ENCODE results near the gene ADGRA1. TPM values are rescaled to one million over a fixed set of nuclear protein-coding genes. Genes with fewer than 3 reads are reported as not detected.
A peak's percentile ranks its signal among the peaks of the same experiment; 100 is the strongest.

ADGRA1 gene
- total RNA-seq, 1 donor from 2014 or later = under 0.01 TPM

DNA sequence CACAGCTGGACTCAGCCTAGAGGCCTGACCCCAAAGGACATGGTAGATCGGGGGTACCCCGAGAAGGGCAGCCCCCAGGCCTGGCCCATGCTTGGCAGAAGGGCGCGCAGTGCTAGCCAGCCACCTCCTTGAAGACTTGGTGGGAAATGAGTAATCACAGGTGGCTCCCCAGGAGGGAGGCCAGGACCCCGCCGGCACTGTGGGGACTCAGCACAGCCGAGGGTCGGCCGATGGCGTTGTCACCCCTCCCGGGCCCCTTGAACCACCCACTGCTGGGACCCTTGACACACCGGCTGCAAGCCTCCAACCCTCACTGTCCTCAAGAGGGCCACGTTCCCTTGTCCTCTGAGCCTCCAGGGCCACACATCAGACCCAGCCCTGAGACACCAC is 27.7 kb downstream of the ADGRA1 start:
- Histone ChIP-seq H3K27ac (ENCODE audit: low read depth, low read length) (no peak overlapping the region), H3K4me3 (ENCODE audit: low read length in 3 of 3) (no peak overlapping the region), H3K9me3 (ENCODE audit: control insufficient read depth in 3 of 3, low read length in 3 of 3) (peaks cover 0 to 3% (median 0%) of the 10 kb centered on the region in 3 donors), H3K36me3 (ENCODE audit: control insufficient read depth in 3 of 3, insufficient read depth in 3 of 3, low read length in 3 of 3) (no peaks in the 10 kb centered on the region), H3K9ac (ENCODE audit: low read depth in 1 of 3, low read length in 3 of 3) (no peak overlapping the region), H3K27me3 (ENCODE audit: control insufficient read depth in 3 of 3, insufficient read depth in 3 of 3, low read length in 3 of 3) (no peaks in the 10 kb centered on the region), H3K4me1 (ENCODE audit: control insufficient read depth in 3 of 3, insufficient read depth in 3 of 3, low read length in 3 of 3) (peaks cover 13 to 28% (median 22%) of the 10 kb centered on the region in 3 donors)

DNA sequence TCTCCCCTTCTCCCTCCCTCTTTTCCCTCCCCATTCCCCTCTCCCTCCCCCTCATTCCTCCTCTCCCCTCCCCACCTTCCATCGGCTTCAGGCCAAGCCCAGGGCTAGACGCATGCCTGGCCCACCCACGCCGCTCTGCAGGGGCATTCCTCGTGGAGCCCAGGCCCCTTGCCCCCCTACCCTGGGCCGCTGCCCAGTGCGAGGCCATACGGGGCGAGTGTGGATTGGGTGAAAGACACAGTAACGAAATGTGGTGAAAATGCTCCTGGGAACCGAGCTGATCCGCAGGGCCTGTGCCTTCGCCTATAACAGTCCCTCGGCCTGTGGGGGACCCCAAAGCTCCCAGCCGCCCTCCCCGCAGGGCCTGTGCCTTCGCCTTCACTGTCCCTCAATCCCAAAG is 28.3 kb downstream of the ADGRA1 start:
- H3K27me3 ChIP-seq (ENCODE audit: control insufficient read depth in 3 of 3, insufficient read depth in 3 of 3, low read length in 3 of 3) = peaks cover 0 to under 1% (median 0%) of the 10 kb centered on the region in 3 donors
- peaks cover 13 to 23% (median 17%) of the 10 kb centered on the region in 3 donors for H3K4me1 ChIP-seq (ENCODE audit: control insufficient read depth in 3 of 3, insufficient read depth in 3 of 3, low read length in 3 of 3)
- H3K27ac ChIP-seq (ENCODE audit: low read depth, low read length) = no peak overlapping the region
- no peak overlapping the region for H3K9ac ChIP-seq (ENCODE audit: low read depth in 1 of 3, low read length in 3 of 3)
- no peak overlapping the region for H3K4me3 ChIP-seq (ENCODE audit: low read length in 3 of 3)
- H3K9me3 ChIP-seq (ENCODE audit: control insufficient read depth in 3 of 3, low read length in 3 of 3) = peaks cover 0 to 3% (median 0%) of the 10 kb centered on the region in 3 donors
- H3K36me3 ChIP-seq (ENCODE audit: control insufficient read depth in 3 of 3, insufficient read depth in 3 of 3, low read length in 3 of 3) = no peaks in the 10 kb centered on the region

DNA sequence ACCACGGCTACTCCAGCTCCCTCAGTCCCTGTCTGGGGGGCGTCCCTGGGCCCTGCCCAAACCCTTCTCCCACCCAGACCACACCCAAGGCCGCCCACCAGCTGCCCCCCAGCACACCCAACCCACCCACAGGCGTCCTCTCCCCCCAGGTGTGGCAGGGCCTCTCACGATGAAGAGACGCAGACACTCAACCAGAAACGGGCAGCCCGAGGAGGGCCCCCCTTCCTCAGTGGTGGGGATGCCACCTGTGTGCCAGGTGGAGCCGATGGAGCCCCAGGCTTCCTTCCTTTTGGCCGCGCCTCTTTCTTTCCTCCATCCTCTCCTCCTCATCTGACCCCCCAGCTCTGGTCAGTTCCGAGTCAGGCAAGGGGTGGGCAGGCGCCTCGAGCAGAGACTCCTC is 28.7 kb downstream of the ADGRA1 start:
- H3K27ac ChIP-seq (ENCODE audit: low read depth, low read length) = peak overlapping the region; percentile 89
- H3K36me3 ChIP-seq (ENCODE audit: control insufficient read depth in 3 of 3, insufficient read depth in 3 of 3, low read length in 3 of 3) = peaks cover 0 to 2% (median 0%) of the 10 kb centered on the region in 3 donors
- peaks cover 0 to 4% (median 0%) of the 10 kb centered on the region in 3 donors for H3K27me3 ChIP-seq (ENCODE audit: control insufficient read depth in 3 of 3, insufficient read depth in 3 of 3, low read length in 3 of 3)
- no peak overlapping the region for H3K4me3 ChIP-seq (ENCODE audit: low read length in 3 of 3)
- no peak overlapping the region for H3K9ac ChIP-seq (ENCODE audit: low read depth in 1 of 3, low read length in 3 of 3)
- peaks cover 0 to 3% (median 0%) of the 10 kb centered on the region in 3 donors for H3K9me3 ChIP-seq (ENCODE audit: control insufficient read depth in 3 of 3, low read length in 3 of 3)
- peaks cover 13 to 22% (median 17%) of the 10 kb centered on the region in 3 donors for H3K4me1 ChIP-seq (ENCODE audit: control insufficient read depth in 3 of 3, insufficient read depth in 3 of 3, low read length in 3 of 3)

DNA sequence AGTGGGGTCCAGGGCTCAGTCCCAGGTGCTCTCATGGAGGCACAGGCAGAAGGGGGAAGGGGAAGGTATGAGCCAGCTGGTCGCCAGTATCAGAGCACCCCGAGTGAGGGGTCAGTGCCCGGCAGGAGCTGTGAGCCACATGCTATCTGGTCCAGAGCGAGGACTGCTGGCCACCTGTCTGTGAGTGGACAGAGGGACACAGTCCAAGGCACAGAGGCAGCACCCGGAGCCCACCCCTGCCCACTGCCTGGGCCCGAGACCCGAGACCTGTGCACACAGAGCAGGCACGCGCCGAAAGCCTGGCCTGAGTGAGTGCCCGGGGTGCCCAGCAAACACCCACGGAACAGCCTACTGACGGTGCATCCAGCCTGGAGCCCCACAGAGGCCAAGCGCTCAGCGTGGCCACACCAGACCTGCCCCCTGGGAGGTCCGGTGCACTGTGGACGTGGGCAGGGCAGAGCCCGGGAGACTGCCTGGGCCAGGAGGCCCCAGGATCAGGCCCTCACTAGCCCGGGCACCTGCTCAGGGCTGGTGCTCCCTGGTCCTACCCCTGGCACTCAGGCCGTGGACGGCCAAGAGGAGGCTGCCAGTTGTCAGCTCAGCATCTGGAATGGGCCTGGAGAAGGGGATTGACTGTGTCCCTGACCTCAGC is 29.4 kb downstream of the ADGRA1 start:
- H3K27ac ChIP-seq (ENCODE audit: low read depth, low read length) = peak overlapping the region; percentile 89
- H3K27me3 ChIP-seq (ENCODE audit: control insufficient read depth in 3 of 3, insufficient read depth in 3 of 3, low read length in 3 of 3) = peaks cover 0 to 4% (median 0%) of the 10 kb centered on the region in 3 donors
- H3K36me3 ChIP-seq (ENCODE audit: control insufficient read depth in 3 of 3, insufficient read depth in 3 of 3, low read length in 3 of 3) = peaks cover 0 to 2% (median 0%) of the 10 kb centered on the region in 3 donors
- H3K4me3 ChIP-seq (ENCODE audit: low read length in 3 of 3) = peak overlapping the region in 1 of 3 donors; percentile 22
- peak overlapping the region in 2 of 3 donors; percentile 57 to 68 for H3K9ac ChIP-seq (ENCODE audit: low read depth in 1 of 3, low read length in 3 of 3)
- peaks cover 0 to 3% (median 0%) of the 10 kb centered on the region in 3 donors for H3K9me3 ChIP-seq (ENCODE audit: control insufficient read depth in 3 of 3, low read length in 3 of 3)
- peaks cover 13 to 22% (median 17%) of the 10 kb centered on the region in 3 donors for H3K4me1 ChIP-seq (ENCODE audit: control insufficient read depth in 3 of 3, insufficient read depth in 3 of 3, low read length in 3 of 3)

DNA sequence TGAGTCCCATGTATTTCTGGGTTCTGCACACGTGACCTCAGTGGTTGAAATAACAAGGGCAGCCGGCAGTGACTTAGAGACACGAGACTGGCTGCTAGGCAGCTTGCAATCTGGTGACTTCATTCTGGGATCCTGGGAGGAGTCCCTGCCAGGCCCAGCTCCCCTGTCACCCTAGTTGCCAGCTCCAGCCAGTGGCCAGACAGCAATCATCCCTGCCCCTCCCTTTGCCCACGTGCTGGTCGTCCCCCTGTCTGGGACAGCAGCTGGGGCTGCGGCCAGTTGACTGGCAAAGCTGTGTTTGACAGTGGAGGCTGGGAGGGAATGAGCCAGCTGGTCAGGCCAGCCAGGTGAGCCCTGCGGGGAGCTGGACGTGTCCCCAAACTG is 30.0 kb downstream of the ADGRA1 start:
- Histone ChIP-seq H3K27me3 (ENCODE audit: control insufficient read depth in 3 of 3, insufficient read depth in 3 of 3, low read length in 3 of 3) (peaks cover 0 to 4% (median 0%) of the 10 kb centered on the region in 3 donors), H3K27ac (ENCODE audit: low read depth, low read length) (peak overlapping the region; percentile 89), H3K9me3 (ENCODE audit: control insufficient read depth in 3 of 3, low read length in 3 of 3) (peaks cover 0 to 3% (median 0%) of the 10 kb centered on the region in 3 donors), H3K9ac (ENCODE audit: low read depth in 1 of 3, low read length in 3 of 3) (peak overlapping the region in 2 of 3 donors; percentile 33), H3K4me1 (ENCODE audit: control insufficient read depth in 3 of 3, insufficient read depth in 3 of 3, low read length in 3 of 3) (peaks cover 13 to 22% (median 17%) of the 10 kb centered on the region in 3 donors), H3K36me3 (ENCODE audit: control insufficient read depth in 3 of 3, insufficient read depth in 3 of 3, low read length in 3 of 3) (peaks cover 0 to 2% (median 0%) of the 10 kb centered on the region in 3 donors), H3K4me3 (ENCODE audit: low read length in 3 of 3) (no peak overlapping the region)

DNA sequence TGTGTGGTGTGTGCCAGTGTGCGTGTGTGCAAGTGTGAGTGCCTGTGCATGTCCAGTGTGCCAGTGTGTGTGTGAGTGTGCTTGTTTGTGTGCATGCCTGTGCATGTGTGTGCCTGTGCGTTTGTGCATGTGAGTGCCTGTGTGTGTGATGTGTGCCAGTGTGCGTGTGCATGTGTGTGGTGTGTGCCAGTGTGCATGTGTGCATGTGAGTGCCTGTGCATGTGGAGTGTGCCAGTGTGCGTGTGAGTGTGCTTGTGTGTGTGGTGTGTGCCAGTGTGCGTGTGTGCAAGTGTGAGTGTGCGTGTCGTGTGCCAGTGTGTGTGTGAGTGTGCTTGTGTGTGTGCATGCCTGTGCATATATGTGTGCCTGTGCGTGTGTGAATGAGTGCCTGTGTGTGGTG is 33.8 kb downstream of the ADGRA1 start:
- Histone ChIP-seq H3K27me3 (ENCODE audit: control insufficient read depth in 3 of 3, insufficient read depth in 3 of 3, low read length in 3 of 3) (peaks cover 5 to 18% (median 12%) of the 10 kb centered on the region in 3 donors), H3K4me3 (ENCODE audit: low read length in 3 of 3) (no peak overlapping the region), H3K27ac (ENCODE audit: low read depth, low read length) (no peak overlapping the region), H3K36me3 (ENCODE audit: control insufficient read depth in 3 of 3, insufficient read depth in 3 of 3, low read length in 3 of 3) (peaks cover 0 to 2% (median 0%) of the 10 kb centered on the region in 3 donors), H3K4me1 (ENCODE audit: control insufficient read depth in 3 of 3, insufficient read depth in 3 of 3, low read length in 3 of 3) (peaks cover 13 to 18% (median 15%) of the 10 kb centered on the region in 3 donors), H3K9ac (ENCODE audit: low read depth in 1 of 3, low read length in 3 of 3) (no peak overlapping the region), H3K9me3 (ENCODE audit: control insufficient read depth in 3 of 3, low read length in 3 of 3) (peaks cover 0 to 3% (median 0%) of the 10 kb centered on the region in 3 donors)

DNA sequence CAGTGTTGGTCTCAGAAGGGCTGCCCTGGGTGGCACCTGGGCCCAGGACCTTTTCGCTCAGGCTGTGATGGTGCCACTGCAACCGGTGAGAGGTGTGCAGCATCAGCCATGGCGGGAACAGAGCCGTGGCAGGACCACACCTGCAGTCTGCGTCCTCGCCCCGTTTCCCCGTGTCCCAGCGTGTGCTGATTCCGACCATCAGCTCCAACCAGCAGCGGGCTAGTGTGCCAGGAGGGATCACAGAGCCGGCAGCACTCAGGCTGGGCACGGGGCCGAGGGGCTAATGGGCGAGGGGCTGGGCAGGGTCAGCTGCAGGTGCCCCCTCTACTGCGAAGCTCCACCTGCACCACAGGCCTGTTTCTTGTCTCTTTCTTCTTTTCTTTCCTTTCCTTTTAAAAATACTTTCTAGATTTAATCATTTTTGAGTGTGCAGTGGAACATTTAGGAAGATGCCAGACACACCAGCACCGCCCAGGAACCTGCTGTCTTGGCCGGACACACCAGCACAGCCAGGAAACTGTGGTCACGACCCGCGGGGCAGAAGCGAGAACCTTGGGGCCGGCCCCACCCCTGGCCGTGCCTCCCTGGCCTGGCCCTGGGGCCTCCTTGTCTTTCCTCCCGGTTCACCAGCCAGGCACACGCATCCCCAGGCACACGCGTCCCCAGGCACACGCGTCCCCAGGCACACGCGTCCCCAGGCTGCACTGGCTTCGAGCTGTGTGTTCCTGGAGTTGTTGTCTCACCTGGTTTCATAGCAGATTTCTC is 34.6 kb downstream of the ADGRA1 start:
- no peak overlapping the region for H3K9ac ChIP-seq (ENCODE audit: low read depth in 1 of 3, low read length in 3 of 3)
- H3K27me3 ChIP-seq (ENCODE audit: control insufficient read depth in 3 of 3, insufficient read depth in 3 of 3, low read length in 3 of 3) = peaks cover 5 to 21% (median 12%) of the 10 kb centered on the region in 3 donors
- H3K36me3 ChIP-seq (ENCODE audit: control insufficient read depth in 3 of 3, insufficient read depth in 3 of 3, low read length in 3 of 3) = peaks cover 0 to 2% (median 0%) of the 10 kb centered on the region in 3 donors
- H3K9me3 ChIP-seq (ENCODE audit: control insufficient read depth in 3 of 3, low read length in 3 of 3) = peaks cover 0 to 3% (median 0%) of the 10 kb centered on the region in 3 donors
- no peak overlapping the region for H3K27ac ChIP-seq (ENCODE audit: low read depth, low read length)
- H3K4me3 ChIP-seq (ENCODE audit: low read length in 3 of 3) = no peak overlapping the region
- peaks cover 4 to 10% (median 7%) of the 10 kb centered on the region in 3 donors for H3K4me1 ChIP-seq (ENCODE audit: control insufficient read depth in 3 of 3, insufficient read depth in 3 of 3, low read length in 3 of 3)

DNA sequence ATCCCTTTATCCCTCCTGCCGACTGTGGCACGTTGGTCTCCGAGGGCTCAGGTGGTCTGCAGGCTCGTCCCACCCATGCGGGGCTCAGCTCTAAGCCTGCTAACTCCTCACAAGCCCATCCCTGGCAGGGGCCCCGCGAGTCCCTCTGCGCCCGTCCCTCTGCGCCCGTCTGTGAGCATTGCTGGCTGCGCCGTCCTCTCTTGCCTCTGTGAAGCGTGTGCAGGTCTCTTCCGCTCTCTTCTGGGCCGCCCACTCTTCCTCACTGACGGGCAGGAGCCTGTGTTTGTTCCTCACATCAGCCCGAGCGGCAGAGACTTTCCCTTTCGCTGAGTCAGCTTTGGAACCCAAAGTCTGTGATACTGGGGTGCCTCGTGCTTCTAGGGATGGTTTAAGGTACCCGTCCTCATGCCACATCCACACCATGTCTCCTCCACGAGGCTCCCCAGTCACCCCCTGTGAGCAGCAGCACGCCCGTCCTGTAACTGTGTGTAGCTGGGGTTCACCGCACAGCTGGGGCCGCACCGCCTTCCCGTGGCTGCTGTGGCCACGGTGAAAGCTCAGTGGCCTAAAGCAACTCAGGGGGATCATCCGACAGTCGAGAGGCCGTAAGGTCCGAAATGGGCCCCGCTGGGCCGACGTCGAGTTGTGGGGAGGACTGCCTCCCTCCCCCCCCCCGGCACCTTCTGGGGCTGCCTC is 35.5 kb downstream of the ADGRA1 start:
- Histone ChIP-seq H3K27me3 (ENCODE audit: control insufficient read depth in 3 of 3, insufficient read depth in 3 of 3, low read length in 3 of 3) (peaks cover 5 to 21% (median 12%) of the 10 kb centered on the region in 3 donors), H3K4me1 (ENCODE audit: control insufficient read depth in 3 of 3, insufficient read depth in 3 of 3, low read length in 3 of 3) (peaks cover 0 to 4% (median 1%) of the 10 kb centered on the region in 3 donors), H3K36me3 (ENCODE audit: control insufficient read depth in 3 of 3, insufficient read depth in 3 of 3, low read length in 3 of 3) (peaks cover 0 to 2% (median 0%) of the 10 kb centered on the region in 3 donors), H3K4me3 (ENCODE audit: low read length in 3 of 3) (no peak overlapping the region), H3K27ac (ENCODE audit: low read depth, low read length) (no peak overlapping the region), H3K9ac (ENCODE audit: low read depth in 1 of 3, low read length in 3 of 3) (no peak overlapping the region), H3K9me3 (ENCODE audit: control insufficient read depth in 3 of 3, low read length in 3 of 3) (peaks cover 0 to 3% (median 0%) of the 10 kb centered on the region in 3 donors)

DNA sequence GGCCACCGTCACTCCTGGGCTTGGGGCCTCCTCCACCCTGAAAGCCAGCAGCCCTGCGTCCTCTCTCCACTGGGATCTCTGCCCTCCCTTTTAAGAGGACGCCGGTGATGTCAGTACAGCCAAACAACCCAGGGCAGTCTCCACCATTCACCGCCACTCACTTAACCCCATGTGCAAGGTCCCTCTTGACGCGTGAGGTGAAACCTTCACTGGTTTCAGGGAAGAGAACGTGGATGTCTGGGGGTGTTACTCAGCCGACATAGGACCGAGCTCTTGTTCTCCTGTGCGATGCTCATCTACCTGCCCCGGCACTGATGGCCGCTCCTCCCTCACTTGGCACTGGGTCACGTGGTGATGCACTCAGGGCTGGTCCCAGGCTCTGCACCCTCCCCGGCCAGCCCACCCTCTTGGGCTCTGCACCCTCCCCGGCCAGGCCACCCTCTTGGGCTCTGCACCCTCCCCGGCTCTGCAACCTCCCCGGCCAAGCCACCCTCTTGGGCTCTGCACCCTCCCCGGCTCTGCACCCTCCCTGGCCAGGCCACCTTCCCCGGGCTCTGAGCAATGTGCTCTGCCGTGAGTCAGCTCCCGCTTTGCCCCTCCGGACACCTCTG is 36.1 kb downstream of the ADGRA1 start:
- H3K9me3 ChIP-seq (ENCODE audit: control insufficient read depth in 3 of 3, low read length in 3 of 3) = peaks cover 0 to 2% (median 0%) of the 10 kb centered on the region in 3 donors
- peaks cover 0 to 2% (median 0%) of the 10 kb centered on the region in 3 donors for H3K36me3 ChIP-seq (ENCODE audit: control insufficient read depth in 3 of 3, insufficient read depth in 3 of 3, low read length in 3 of 3)
- H3K27me3 ChIP-seq (ENCODE audit: control insufficient read depth in 3 of 3, insufficient read depth in 3 of 3, low read length in 3 of 3) = peaks cover 5 to 21% (median 12%) of the 10 kb centered on the region in 3 donors
- peaks cover 0 to 2% (median 0%) of the 10 kb centered on the region in 3 donors for H3K4me1 ChIP-seq (ENCODE audit: control insufficient read depth in 3 of 3, insufficient read depth in 3 of 3, low read length in 3 of 3)
- no peak overlapping the region for H3K9ac ChIP-seq (ENCODE audit: low read depth in 1 of 3, low read length in 3 of 3)
- H3K4me3 ChIP-seq (ENCODE audit: low read length in 3 of 3) = no peak overlapping the region
- H3K27ac ChIP-seq (ENCODE audit: low read depth, low read length) = no peak overlapping the region
